KG1 (cell line): ENCODE data around the gene SYNE1.
"Not testable (repeated sequence)": the region's sequence is repeated elsewhere in the genome, so short reads cannot be mapped to it uniquely, and the experiment has no call there.

ENCODE experiments used
- DNase-seq: peaks from one replicate; lab custom pipeline; 2025; lab: John Stamatoyannopoulos, UW

Gene SYNE1

DNA sequence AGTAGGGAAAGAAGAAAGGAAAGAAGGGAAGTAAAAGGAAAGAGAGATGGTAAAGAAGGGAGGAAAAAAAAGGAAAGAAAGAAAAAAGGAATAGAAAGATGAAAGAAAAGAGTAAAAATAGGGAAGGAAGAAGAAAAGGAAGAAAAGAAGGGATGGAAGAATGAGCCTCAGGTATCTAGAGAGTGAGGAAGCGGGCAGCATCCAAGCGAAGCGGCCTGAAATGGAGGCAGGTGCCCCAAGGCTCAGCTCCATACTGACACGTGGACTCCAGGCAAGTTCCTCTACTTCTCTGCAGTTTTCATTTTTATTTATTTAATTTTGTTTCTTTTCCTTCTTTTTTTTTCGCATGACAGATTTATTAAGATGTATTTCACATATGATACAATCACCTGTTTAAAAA, 456.6 kb downstream of the SYNE1 start:
- DNase-seq, result no peak

DNA sequence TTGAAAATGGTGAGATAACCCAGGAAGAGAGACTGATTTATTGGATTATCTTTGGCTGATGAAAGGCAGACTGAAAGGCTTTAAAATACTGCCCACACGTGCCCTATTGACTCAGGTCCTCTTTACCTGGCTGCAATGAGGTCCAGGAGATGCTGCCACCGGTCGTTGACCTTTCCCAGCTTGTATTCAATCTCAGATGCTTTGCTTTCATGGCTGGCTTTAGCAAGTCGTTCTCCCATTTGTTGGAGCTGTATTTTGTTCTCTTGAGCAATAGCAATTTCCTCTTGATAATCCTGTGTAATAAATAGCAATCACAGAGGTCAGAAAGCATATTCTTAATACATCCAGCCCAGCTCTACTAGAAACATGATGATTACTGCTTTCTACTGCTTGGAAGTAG, 460.9 kb downstream of the SYNE1 start:
- DNase-seq, result no peak

DNA sequence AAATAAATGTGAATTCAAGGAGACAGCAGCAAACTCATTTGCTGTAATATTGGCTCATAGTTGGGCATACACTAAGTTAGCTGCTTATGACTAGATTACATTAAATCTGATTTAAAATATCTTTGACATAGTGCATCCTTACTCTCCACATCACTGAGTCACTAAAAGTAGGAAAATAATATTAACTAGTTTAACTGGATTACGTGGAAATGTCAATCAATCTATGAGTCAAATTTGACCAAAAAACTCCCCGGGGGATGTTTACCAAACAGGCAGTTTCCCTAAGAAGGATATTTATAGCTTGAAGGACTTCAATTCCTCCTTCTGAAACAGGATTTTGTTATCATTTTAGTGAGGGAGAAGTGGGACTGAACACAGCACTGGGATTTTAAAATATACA, 463.2 kb downstream of the SYNE1 start:
- no peak for DNase-seq

DNA sequence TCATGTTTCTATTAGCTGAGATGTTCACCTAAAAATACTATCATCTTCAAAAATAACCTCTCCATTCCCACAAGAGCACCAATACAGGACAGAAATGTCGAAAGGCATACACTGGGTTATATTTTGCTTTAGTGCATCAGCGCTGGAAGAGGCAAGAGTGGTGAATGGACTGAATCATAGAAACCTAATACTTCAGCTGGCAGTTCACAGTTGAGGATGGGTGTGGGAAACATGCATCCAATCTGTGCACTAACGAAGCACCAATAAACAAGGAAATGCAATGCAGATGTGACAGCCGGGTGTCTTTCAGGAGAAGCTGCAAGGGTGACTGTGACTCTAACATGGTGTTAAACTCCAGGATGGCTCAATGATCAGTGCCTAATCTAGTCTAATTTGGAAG, 463.8 kb downstream of the SYNE1 start:
- no peak for DNase-seq

DNA sequence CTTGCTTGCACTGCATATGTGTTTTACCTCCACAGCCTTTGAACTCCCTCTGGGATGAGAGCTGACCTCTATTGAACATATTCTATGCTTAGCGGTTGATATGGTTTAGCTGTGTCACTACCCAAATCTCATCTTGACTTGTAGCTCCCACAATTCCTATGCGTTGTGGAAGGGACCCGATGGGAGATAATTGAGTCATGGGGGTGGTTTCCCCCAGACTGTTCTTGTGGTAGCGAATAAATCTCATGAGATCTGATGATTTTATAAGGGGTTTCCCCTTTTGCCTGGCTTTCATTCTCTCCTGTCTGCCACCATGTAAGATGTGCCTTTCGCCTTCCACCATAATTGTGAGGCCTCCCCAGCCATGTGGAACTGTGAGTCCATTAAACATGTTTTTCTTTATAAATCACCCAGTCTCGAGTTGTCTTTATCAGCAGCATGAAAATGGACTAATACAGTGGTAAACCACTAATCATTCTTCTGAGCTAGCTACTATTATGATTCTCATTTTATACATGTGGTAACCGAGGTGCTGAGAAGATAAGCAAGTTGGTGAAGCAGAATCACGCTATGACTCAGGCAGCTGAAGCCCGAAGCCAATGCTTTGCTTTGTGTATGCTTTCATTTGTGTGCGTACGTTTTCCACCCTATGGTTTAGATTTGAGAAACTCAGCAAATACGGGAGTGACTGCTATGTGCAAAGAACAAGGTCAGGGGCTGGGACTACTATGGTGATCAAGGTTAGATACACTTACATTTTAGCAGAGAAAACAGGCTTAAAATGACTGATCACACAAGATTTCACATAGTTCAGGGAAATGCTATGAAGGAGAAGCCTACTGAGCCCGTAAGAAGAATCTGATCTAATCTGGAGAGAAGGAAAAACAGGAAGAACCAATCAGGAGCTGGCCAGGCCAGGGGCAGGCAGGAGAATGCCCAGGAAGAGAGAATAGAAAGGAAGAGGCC, 466.2 kb downstream of the SYNE1 start:
- DNase-seq, result no peak

DNA sequence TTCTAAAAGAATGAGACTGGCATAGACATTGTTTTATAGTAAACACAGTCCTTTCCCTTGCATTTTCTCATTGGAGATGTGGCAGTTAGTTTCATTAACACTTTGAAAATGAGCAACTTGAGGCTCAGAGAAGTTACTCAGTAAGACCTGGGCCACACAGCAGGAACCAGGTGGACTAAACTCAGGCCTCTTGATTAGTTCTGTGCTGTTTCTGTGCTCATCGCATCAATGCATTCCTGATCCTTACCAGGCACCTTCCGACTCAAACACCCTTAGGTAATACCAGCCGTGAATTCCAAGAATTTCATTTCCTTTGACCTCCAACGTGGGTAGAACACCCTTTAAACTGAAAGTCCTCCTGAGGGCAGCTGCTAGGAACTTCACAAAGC, 466.9 kb downstream of the SYNE1 start:
- DNase-seq, result no peak

DNA sequence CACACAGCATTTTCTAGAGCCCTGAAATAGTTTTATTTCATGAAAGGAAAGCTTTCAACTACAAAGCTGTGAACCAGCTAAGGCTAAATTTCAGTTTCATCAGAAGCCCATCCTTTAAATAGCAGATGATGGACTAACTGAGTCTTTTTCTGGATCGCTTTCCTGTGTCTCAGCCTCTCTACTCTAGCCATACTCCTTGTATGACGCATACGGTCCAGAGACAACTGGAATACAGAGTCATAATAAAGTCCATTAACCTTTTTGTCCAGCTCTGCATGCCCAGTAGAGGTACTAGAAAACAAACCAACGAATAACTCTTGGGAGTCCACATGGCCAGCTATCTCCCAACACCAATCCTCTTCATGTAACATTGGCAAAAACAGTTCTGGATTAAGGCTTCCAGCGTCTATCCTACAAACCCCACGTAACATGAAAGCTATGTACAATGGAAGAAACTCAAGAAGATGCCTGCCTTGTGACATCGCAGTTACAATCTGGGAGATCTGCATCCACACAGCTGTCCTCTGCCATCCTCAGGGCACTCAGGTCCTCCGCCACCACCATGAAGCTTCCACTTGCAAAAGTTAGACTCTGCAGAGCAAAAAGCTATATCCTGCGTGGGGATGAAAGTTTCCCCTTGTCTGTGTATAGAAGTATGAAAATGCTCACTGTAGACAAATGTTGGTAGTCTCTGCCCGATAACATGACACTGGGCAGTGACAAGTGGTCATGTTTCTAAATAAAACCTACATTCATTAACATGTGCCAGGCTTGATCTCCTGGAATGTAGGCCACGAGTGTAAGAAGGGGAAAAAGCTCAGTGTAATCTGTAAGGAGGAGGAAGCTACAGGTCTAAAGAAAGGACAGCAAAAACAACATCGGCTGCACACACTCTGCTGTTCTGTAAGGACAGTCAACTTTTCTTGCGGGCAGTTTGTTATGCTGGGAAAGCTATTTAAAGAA, 469.2 kb downstream of the SYNE1 start:
- DNase-seq, result no peak

DNA sequence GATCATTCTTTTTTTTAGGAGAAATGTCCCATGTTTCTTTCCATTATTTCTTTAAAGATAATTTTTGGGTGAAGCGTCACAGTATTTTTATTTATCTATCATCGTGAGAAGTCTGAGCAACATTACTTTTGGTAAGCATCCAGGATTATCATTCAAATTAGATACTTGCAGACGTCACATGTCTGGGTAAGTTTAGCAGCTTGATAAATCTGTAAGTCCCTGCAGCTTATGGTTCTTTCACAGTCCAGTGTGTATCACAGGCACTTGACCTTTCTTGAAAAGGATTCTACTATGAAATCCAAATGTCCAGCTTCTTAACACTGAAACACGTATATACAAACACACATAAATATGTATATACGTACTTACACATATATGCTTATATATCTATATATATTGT, 470.3 kb downstream of the SYNE1 start:
- no peak for DNase-seq

DNA sequence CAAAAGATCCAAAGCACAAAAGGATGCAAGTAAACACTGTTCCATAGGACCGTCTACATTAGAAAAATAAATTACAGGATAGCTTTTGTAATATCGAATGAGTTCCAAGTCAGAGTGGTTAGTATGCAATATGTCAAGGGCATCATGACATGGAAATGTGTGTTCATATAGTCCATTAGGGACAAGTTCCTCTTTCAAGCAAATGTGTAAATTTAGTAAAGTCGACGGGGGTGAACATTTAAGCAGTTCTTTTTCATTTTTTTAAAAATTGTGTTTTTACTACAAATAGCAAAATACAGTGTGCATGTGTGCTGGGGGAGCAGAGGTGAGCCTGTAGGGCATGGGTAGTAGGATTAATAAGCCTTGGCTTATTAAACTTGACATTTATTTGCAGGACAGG, 470.7 kb downstream of the SYNE1 start:
- DNase-seq, result no peak

DNA sequence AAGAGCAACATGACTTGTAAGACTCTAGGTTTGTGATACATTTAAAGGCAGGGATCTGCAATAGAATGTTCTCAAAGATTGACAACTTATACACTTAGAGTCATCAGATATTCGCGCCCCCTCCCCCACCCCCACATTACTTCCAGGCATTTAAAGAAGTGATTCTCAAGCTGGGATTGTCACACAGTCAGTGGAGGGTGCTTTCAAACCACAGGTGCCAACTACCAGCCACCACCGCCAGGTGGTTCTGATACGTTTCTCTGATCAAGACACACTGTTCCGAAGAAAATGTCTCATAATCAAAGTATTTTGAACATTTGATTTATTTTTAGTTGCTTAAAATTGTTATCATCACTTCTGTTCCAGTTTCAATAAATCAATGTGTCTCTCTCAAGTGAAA, 472.2 kb downstream of the SYNE1 start:
- no peak for DNase-seq

DNA sequence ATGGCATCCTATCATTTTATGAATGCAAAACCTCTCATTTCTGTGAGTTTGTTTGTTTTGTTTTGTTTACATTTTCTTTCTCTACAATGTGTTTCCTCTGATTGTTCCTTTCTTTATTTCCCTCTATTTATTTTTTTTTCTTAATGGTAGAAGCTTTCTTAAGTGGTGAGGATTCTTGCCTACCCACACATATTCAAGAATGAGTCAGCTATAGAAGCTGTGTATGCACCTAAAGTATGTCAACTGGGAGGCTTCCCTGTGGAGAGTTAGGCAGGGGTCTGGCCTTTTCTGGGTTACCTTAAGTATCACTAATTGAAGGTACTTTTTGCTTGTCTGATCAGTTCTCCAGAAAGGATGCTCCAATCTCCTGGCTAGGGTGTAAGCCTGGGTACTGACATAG, 475.7 kb downstream of the SYNE1 start:
- no peak for DNase-seq

DNA sequence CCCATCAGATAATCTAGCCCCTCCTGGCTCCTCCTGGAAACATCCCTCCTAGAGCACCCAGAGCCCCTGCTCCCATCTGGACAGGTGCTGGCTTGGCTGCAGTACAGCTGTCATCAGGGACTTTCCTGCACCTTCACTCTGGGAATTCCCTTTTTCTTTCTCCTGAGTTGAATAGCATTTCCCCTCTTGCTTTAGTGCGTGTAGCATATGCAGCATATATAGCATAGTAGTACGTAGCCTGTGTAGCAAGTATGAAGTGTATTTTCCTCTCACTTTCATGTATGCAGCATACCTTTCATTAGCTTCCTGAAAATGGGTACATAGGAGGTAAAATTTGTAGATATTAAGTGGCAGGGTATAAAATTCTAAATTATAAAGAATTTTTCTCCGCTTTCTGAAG, 476.8 kb downstream of the SYNE1 start:
- DNase-seq, result no peak

DNA sequence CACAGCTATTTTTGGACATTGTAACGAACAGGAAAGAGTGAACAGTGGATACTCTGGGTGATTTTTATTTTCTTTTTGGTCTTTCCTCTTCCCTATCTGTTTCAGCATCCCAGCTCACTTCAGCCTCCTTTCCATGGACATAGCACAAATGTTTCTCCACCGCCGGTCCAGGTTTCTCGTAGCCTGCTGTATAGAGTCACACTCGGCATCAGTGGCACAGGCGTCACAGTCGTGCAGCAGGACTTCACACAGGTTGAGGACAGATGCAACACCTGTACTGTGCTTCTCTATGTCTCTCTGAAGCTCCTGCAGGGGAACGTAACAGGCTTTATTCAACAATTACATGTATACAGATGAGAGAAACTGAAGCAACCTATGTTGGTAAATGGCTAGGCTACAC, 481.4 kb downstream of the SYNE1 start:
- DNase-seq, result no peak

DNA sequence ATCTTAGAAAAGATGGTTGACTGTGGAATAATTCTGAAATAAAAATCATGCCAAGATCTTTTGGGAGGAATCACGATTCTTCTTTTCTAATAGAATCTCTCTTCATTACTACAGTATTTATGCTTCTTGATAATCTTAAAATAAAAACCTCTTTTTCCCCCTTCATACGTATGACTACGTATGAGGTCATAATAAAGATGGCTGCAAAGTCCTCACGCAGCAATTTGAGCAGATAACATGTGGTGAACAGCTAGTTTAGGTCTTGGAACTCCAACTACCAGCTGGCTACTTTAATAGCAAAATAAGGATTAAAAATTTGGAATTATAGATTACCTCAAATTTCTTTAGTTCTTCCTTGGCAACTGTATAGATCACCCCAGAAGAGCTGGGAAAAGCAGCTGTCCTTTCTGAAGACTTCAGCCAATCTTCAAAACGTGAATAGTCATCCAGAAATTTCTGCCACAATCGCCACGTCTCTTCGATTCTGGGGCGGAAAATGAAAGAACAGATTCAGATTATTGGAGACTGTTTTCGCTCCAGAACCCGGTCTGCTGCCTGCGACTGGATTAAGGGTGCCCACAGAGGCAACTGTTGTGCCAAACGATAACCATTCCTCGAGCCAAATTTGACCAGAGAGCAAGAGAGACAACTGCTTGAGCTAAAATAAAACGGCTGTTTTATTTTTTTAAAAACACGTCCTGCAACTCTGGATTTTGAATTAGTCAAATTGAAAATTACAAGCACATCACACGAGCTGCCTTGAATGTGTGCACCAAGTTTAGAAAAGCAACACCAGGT, 482.4 kb downstream of the SYNE1 start:
- DNase-seq, result no peak

DNA sequence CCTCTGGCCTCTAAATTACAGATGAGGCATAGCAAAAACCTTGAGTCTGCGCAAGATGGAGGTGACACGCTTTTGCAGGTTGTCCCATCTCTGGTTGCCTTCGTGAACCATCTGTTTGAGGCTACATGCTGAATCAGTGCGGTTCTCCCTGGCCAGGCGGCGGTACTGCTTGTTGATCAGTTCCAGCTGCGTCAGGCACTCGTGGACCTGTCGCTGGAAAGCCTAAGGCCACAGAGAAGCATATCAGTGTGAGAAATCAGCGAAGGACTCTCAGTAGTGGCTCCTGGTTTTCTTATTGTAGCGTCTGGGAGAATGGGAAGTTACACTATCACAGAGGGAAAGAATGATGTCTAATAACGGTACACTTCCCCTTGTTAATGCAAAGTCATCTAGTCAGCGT, 485.2 kb downstream of the SYNE1 start:
- DNase-seq, result no peak

DNA sequence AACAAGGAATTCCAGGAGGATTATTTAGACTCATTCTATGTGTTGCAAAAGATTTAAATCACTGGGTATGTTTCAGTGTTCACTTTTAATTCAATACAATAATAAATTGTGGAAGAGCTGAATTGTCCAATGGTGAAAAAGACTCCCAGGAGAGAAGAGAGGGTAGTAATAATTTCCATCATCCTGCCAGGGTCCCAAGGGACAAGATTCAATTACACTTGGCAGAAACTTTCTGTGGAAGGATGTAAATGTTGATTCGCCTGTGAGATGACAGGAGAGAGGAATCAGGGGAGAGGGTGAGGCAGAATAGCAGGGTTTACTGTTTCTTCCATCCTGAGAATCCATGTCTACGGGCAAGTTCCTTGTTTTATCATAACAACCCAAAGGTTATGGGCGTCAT, 487.0 kb downstream of the SYNE1 start:
- no peak for DNase-seq

DNA sequence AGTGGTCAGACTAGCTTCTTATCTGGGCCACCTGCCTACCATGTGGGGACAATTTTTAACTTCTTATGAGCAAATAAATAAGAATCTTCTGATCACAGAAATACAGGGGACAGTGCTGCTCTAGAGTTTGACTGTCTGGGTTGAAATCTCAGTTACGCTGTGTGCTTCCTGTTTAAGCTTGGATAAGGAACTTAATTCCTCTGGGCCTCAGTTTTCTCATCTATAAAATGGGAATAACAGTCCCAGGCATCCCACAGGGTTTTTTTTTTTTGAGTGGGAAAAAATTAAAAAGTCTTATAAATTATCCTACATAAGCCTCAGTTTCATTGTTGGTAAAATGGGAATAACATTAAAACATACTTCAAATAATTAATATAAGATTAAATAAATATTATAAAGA, 488.8 kb downstream of the SYNE1 start:
- no peak for DNase-seq

DNA sequence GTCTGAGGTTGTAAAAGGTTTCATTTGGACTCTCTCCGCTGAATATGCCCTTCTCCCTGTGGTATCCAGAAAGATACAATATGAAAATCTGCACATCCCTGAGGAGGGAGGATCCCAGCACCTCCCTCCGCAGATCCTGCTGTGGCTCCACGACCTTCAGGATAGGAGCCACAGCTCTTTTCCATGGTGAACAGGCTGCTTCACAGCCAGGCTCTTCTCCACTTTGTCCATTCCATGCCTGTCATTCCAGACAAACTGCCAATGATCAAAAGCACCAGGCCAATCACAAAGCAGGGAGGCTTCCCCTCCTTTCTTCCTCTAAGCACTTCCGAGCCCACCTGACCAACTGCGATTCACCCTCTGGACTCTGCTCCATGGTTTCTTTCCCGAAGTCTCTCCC, 489.9 kb downstream of the SYNE1 start:
- no peak for DNase-seq

DNA sequence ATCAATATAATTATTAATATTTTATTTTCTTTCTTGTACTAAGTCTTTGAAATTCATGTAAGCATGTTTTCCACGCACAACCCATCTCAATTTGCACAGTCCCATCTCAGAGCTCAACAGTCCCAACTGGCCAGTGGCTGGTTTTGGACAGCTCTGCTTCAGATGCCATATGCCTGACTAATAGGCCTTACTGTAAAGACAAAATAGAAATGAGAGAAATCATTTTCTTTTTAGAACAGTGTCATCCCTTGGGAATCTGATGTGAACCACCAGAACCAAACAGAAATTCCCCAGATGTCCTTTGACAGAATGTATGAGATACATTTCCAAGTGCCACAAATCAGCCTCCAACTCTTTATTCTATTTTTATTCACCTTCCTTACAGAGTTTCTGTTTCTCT, 490.8 kb downstream of the SYNE1 start:
- DNase-seq, result no peak

DNA sequence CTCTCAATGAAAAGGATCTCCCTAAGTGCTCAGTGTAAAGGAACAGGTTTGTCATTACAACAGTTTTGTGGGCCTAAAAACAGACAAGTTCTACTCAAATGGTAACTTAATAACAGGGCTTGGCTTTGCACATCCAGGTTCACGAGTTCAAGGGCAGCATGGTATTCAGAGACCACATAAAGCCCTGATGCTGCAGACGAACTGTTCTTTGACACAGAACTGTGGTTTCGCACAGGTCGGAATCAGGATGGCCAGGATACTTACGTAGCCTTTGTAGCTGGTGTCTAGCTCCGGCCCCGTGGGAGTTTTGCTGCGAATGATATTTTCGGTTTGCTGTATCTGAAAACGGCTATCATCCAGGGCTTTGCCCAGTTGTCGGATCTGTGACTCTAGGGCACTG, 493.8 kb downstream of the SYNE1 start:
- DNase-seq, result no peak

DNA sequence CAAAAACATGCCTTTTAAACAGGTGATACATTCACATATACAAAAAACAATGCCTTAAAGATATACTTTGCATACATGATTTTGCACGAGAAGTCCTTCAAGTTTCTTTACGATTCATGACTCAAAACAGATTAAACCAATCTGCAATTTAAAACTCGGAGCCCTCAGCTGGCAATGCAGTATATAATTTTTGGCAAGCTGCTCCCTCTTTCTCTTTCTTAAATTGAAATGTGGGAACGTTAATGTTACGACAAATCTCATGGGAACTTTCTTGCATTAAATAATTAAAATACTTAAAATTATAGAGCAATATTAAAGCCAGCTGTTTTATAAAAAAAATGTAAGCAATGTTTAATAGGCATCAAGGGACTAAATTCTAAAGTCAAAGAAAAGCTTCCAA, 495.1 kb downstream of the SYNE1 start:
- no peak for DNase-seq

DNA sequence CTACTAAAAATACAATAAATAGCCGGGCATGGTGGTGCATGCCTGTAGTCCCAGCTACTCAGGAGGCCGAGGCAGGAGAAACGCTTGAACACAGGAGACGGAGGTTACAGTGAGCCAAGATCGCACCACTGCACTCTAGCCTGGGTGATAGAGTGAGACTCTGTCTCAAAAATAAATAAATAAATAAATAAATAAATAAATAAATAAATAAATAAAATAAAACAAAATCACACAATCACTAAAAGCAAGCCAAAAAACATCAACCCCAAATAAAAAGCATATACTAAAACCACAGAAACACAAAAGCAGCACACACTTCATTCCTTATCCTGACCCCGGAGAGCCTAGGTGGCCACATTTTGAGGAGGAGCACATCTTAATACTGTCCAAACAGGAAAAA, 498.8 kb downstream of the SYNE1 start:
- DNase-seq, result not testable (repeated sequence)
